K562 (cell line): Measurements from ENCODE around the gene FERMT3. TPM values are rescaled to one million over a fixed set of nuclear protein-coding genes. Genes with fewer than 3 reads are reported as not detected.

Source experiments
- CEBPG ChIP-seq, 3 experiments: fragments of 200-800 bp in 1 of 3; sonication (Bioruptor generic) in 1 of 3; sonication (generic) in 1 of 3; formaldehyde crosslinking in 1 of 3; IDR thresholded peaks in 2 of 3; conservative IDR thresholded peaks in 1 of 3; 2 replicates each; pipeline versions ENCODE4 v1.6.1 to v1.8.0; 2016 to 2022; ENCODE audit warnings: missing compliant biosample characterization in 2 of 3, missing genetic modification characterization in 2 of 3, mild to moderate bottlenecking in 1 of 3, missing genetic modification reagents in 1 of 3
- EWSR1 ChIP-seq: fragments of 450-650 bp; IDR thresholded peaks from 2 replicates; pipeline ENCODE4 v1.6.1; 2018; ENCODE audit warnings: borderline replicate concordance, mild to moderate bottlenecking, low read depth, moderate library complexity; ENCODE audit not compliant: partially characterized antibody
- HDGF ChIP-seq: fragments of 450-650 bp; IDR thresholded peaks from 2 replicates; pipeline ENCODE4 v1.6.1; 2016
- IRF9 ChIP-seq: fragments of 450-650 bp; IDR thresholded peaks from 2 replicates; pipeline ENCODE4 v1.6.1; 2016; ENCODE audit warnings: missing biosample characterization, missing genetic modification characterization
- KAT8 ChIP-seq: fragments of 450-650 bp; IDR thresholded peaks from 2 replicates; pipeline ENCODE4 v1.6.1; 2016; ENCODE audit warnings: low read depth, mild to moderate bottlenecking
- MED1 ChIP-seq: sonication (generic); formaldehyde crosslinking; IDR thresholded peaks from 2 replicates; pipeline ENCODE4 v1.8.1; 2023; ENCODE audit warnings: missing genetic modification reagents, borderline replicate concordance
- NFIC ChIP-seq: fragments of 450-650 bp; IDR thresholded peaks from 2 replicates; pipeline ENCODE4 v1.6.1; 2017; ENCODE audit warnings: mild to moderate bottlenecking, inconsistent platforms
- PCBP1 ChIP-seq: fragments of 200-400 bp; formaldehyde crosslinking; IDR thresholded peaks from 2 replicates; pipeline ENCODE4 v1.6.1; 2018; ENCODE audit warnings: mild to moderate bottlenecking, low read depth, low read length; ENCODE audit not compliant: poor library complexity, severe bottlenecking
- PHTF2 ChIP-seq: fragments of 250-450 bp; sonication (Bioruptor Pico); IDR thresholded peaks from 2 replicates; pipeline ENCODE4 v1.5.0; 2021; ENCODE audit warnings: mild to moderate bottlenecking
- POLR3A ChIP-seq: IDR thresholded peaks from 2 replicates; pipeline ENCODE4 v1.6.1; 2011; ENCODE audit warnings: borderline replicate concordance, mild to moderate bottlenecking, moderate library complexity; ENCODE audit not compliant: insufficient read length, insufficient read depth; ENCODE audit errors: extremely low read depth
- PRDM10 ChIP-seq: fragments of 450-650 bp; IDR thresholded peaks from 2 replicates; pipeline ENCODE4 v1.6.1; 2018; ENCODE audit not compliant: partially characterized antibody
- RBM22 ChIP-seq: fragments of 200-400 bp; formaldehyde crosslinking; IDR thresholded peaks from 2 replicates; pipeline ENCODE4 v1.6.1; 2018; ENCODE audit warnings: low read length, low read depth; ENCODE audit not compliant: poor library complexity, severe bottlenecking
- RUNX1 ChIP-seq: sonication (generic); IDR thresholded peaks from 2 replicates; pipeline ENCODE4 v1.6.1; 2016; ENCODE audit warnings: antibody characterized with exemption, low read depth
- SMARCA4 ChIP-seq: fragments of 450-650 bp; IDR thresholded peaks from 2 replicates; pipeline ENCODE4 v1.6.1; 2016
- SRF ChIP-seq, 2 experiments: fragments of 250-450, 450-650 bp in 1 of 2; sonication (Bioruptor Pico) in 1 of 2; sonication (generic) in 1 of 2; formaldehyde crosslinking; IDR thresholded peaks; 2 replicates each; pipeline versions ENCODE4 v1.5.0 to v1.5.1; 2020 to 2022; ENCODE audit warnings: mild to moderate bottlenecking in 1 of 2, missing genetic modification reagents in 1 of 2
- TEAD2 ChIP-seq: fragments of 450-650 bp; IDR thresholded peaks from 2 replicates; pipeline ENCODE4 v1.6.1; 2016; ENCODE audit warnings: missing genetic modification characterization, control low read depth, missing compliant biosample characterization
- U2AF1 ChIP-seq: fragments of 200-400 bp; formaldehyde crosslinking; optimal IDR thresholded peaks from 2 replicates; pipeline ENCODE3; 2017; ENCODE audit warnings: mild to moderate bottlenecking, low read depth, low read length, moderate library complexity
- XRCC3 ChIP-seq: fragments of 450-650 bp; IDR thresholded peaks from 2 replicates; pipeline ENCODE4 v1.6.1; 2017; ENCODE audit warnings: mild to moderate bottlenecking, moderate library complexity
- ZBED1 ChIP-seq: IDR thresholded peaks from 2 replicates; pipeline ENCODE4 v1.6.1; 2014
- ZSCAN32 ChIP-seq: fragments of 450-650 bp; formaldehyde crosslinking; IDR thresholded peaks from 2 replicates; pipeline ENCODE4 v1.4.0; 2020; ENCODE audit warnings: mild to moderate bottlenecking, moderate library complexity
- polyA plus RNA-seq, 8 experiments: library from polyadenylated mRNA; depleted of rRNA in 4 of 8; stranded (reverse) in 5 of 8; unstranded in 3 of 8; fragments of >200 nt; fragmentation: Nextera tagmentation in 2 of 8; fragmentation: Illumina TruSeq in 1 of 8; extraction: Ambion mirVana in 2 of 8; extraction: Trizol in 1 of 8; gene quantifications; 2 replicates each; pipeline versions ENCODE4 v1.2.1 to v1.2.3, GENCODE V29; 2011 to 2014; ENCODE audit warnings: inconsistent platforms in 1 of 8, missing spikeins in 1 of 8
- total RNA-seq, 7 experiments: library from RNA; depleted of rRNA in 6 of 7; stranded (reverse); fragments of >200 nt in 6 of 7; fragmentation: Illumina TruSeq in 2 of 7; extraction: Trizol in 2 of 7; gene quantifications; 2 replicates each; pipeline versions ENCODE4 v1.2.1 to v1.2.3, GENCODE V29; 2011 to 2021; ENCODE audit warnings: low replicate concordance in 1 of 7
- TF ChIP-seq, protein P1 (sequence below): fragments of 250-450 bp; sonication (Bioruptor Pico); IDR thresholded peaks from 2 replicates; pipeline ENCODE4 v1.8.0; 2021; ENCODE audit warnings: borderline replicate concordance, mild to moderate bottlenecking, moderate library complexity; ENCODE audit not compliant: poor library complexity, severe bottlenecking
- TF ChIP-seq, protein P2 (sequence below): fragments of 450-650 bp; IDR thresholded peaks from 2 replicates; pipeline ENCODE4 v1.6.1; 2016

Gene FERMT3
- total and polyA plus RNA-seq, 9 of the 15 experiments (the other 6 are each of a cell fraction or from before 2014, with no cell fraction given): 3.2 to 275 (median 79.7) TPM

- TF ChIP-seq, protein P1, sequence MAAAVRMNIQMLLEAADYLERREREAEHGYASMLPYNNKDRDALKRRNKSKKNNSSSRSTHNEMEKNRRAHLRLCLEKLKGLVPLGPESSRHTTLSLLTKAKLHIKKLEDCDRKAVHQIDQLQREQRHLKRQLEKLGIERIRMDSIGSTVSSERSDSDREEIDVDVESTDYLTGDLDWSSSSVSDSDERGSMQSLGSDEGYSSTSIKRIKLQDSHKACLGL: no peak
- TF ChIP-seq PHTF2 (no peak), NFIC (peak; percentile 33; the same call in 1 of the 2 replicates), POLR3A (no peak), TEAD2 (tag) (no peak), ZBED1 (no peak), XRCC3 (no peak), SRF (CRISPR knock-in tag; IDR thresholded peaks at IDR 0.05) (peak in 1 of 2 experiments; percentile 58; a peak in 1 of 4 replicates), HDGF (peak; percentile 65; the same call in 1 of the 2 replicates), PRDM10 (no peak), U2AF1 (no peak), KAT8 (no peak), MED1 (CRISPR knock-in tag) (no peak), RBM22 (peak; percentile 47), SMARCA4 (0 out of 2 replicates have a peak, but pooled peaks have one; percentile 11), EWSR1 (no peak), RUNX1 (no peak), ZSCAN32 (0 out of 2 replicates have a peak, but pooled peaks have one; percentile 8), CEBPG (CRISPR knock-in tag; IDR thresholded peaks at IDR 0.05) (peak; percentile 10; the same call in 1 of the 2 replicates), CEBPG (tag; conservative IDR thresholded peaks at IDR 0.05 in 1 of 2, IDR thresholded peaks at IDR 0.05 in 1 of 2) (no peak), PCBP1 (no peak), IRF9 (tag) (no peak)
- TF ChIP-seq, protein P2, sequence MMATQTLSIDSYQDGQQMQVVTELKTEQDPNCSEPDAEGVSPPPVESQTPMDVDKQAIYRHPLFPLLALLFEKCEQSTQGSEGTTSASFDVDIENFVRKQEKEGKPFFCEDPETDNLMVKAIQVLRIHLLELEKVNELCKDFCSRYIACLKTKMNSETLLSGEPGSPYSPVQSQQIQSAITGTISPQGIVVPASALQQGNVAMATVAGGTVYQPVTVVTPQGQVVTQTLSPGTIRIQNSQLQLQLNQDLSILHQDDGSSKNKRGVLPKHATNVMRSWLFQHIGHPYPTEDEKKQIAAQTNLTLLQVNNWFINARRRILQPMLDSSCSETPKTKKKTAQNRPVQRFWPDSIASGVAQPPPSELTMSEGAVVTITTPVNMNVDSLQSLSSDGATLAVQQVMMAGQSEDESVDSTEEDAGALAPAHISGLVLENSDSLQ: no peak
Observed at GRCh38 chr11:64206457-64207255, at the start of gene FERMT3 (continued).
